Esophagus muscularis mucosa (tissue), 3 donors: ENCODE measurements around the gene RIOK1.

Experiments used
- CTCF ChIP-seq, 3 experiments: fragments of 200-600 bp in 2 of 3; fragments of 450-650 bp in 1 of 3; sonication (generic) in 2 of 3; IDR thresholded peaks; one replicate each; pipeline ENCODE4 v1.5.1; 2017 to 2019; ENCODE audit warnings: antibody characterized with exemption in 3 of 3, mild to moderate bottlenecking in 2 of 3, moderate library complexity in 1 of 3
- POLR2A ChIP-seq: fragments of 450-650 bp; IDR thresholded peaks from one replicate; pipeline ENCODE4 v1.6.1; 2017; ENCODE audit warnings: antibody characterized with exemption, moderate library complexity, mild to moderate bottlenecking, low read depth

- no peak for TF ChIP-seq POLR2A
- no peak for TF ChIP-seq CTCF (IDR thresholded peaks at IDR 0.05)
Observed at GRCh38 chr6:7431313-7431673, 41.7 kb downstream of the RIOK1 start.
